ENCODE measurements around the gene CREB3L2. TPM values are rescaled to one million over a fixed set of nuclear protein-coding genes. Genes with fewer than 3 reads are reported as not detected.

Gene CREB3L2
- total and polyA plus RNA-seq, 2 of the 8 experiments (the other 6 are each of a cell fraction or from before 2014, with no cell fraction given) = 14.4 to 48.3 TPM

- POLR2A ChIA-PET (ENCODE audit: partially characterized antibody) = interaction anchor here (0.8 kb wide), 2 partner anchors 22 to 141 kb away, joined by 3 read pairs; no protein-coding TSS in a partner anchor
- Histone ChIP-seq H3K23me2 (ENCODE audit: low read depth, low read length) (no peaks in the 10 kb centered on the region; the same call in 1 of the 2 replicates), H4K8ac (ENCODE audit: extremely low read depth, insufficient read depth, low read length) (no peak overlapping the region), H3K36me3 (ENCODE audit: control insufficient read depth in 2 of 4, insufficient read depth in 4 of 4, low read length in 3 of 4) (peaks cover 0 to 20% (median 0%) of the 10 kb centered on the region in 4 experiments; a peak in 2 of 8 replicates), H2AFZ (ENCODE audit: low read length) (no peak overlapping the region), H4K91ac (replicated peaks; ENCODE audit: insufficient read length, low read length) (no peak overlapping the region), H3K9ac (replicated peaks in 1 of 4; ENCODE audit: extremely low read depth in 1 of 4, low read depth in 3 of 4, low read length in 3 of 4) (no peak overlapping the region), H2BK5ac (ENCODE audit: low read depth, low read length) (no peak overlapping the region), H2AK5ac (ENCODE audit: low read depth, low read length) (no peak overlapping the region), H4K20me1 (replicated peaks in 1 of 2; ENCODE audit: control insufficient read depth in 1 of 2, insufficient read depth in 2 of 2, low read length in 2 of 2) (no peaks in the 10 kb centered on the region), H3K23ac (ENCODE audit: insufficient read length) (no peak overlapping the region), H3K79me1 (ENCODE audit: low read depth, low read length) (no peaks in the 10 kb centered on the region), H3K14ac (ENCODE audit: insufficient read length) (no peak overlapping the region), H3K79me2 (ENCODE audit: control insufficient read depth in 1 of 2, insufficient read depth in 2 of 2, low read length in 2 of 2) (no peaks in the 10 kb centered on the region), H2BK120ac (replicated peaks; ENCODE audit: low read depth, low read length) (no peak overlapping the region), H3K4ac (replicated peaks; ENCODE audit: insufficient read length, low read depth, low read length) (no peak overlapping the region), H4K5ac (ENCODE audit: insufficient read length, low read depth, low read length) (no peak overlapping the region), H3K4me2 (ENCODE audit: insufficient read depth in 1 of 2, low read depth in 2 of 2, low read length in 2 of 2) (no peak overlapping the region), H3K27ac (ENCODE audit: low read depth, low read length) (no peak overlapping the region), H3K4me1 (replicated peaks in 1 of 4; ENCODE audit: control insufficient read depth in 3 of 4, insufficient read depth in 4 of 4, low read length in 3 of 4) (peaks cover 6 to 19% (median 16%) of the 10 kb centered on the region in 4 experiments; a peak in 5 of 7 replicates), H3K18ac (ENCODE audit: extremely low read depth, low read length) (no peak overlapping the region), H2BK20ac (ENCODE audit: low read length) (no peak overlapping the region), H3K9me3 (ENCODE audit: insufficient read depth in 2 of 2, low read depth in 1 of 2, low read length in 1 of 2) (no peaks in the 10 kb centered on the region), H3K4me3 (ENCODE audit: extremely low read depth in 1 of 4, insufficient read depth in 2 of 4, low read depth in 3 of 4, low read length in 4 of 4) (no peak overlapping the region), H2BK15ac (ENCODE audit: low read length) (no peak overlapping the region), H3K27me3 (replicated peaks in 1 of 4; ENCODE audit: control insufficient read depth in 3 of 4, extremely low read depth in 1 of 4, insufficient read depth in 3 of 4, low read length in 3 of 4) (no peaks in the 10 kb centered on the region), H2BK12ac (ENCODE audit: low read depth, low read length) (no peak overlapping the region), H3K56ac (replicated peaks; ENCODE audit: insufficient read length, low read depth, low read length) (no peak overlapping the region)
- DNase-seq (ENCODE audit: low read depth in 1 of 2, low spot score in 2 of 2) (no peak), FAIRE-seq (no peak)
- CTCF ChIA-PET (ENCODE audit: partially characterized antibody) = interaction anchor here (1.0 kb wide), 1 partner anchor 30 kb away, joined by 3 read pairs; no protein-coding TSS in a partner anchor
- WGBS, 2 experiments (ENCODE audit: extremely low coverage in 1 of 2, insufficient coverage in 1 of 2, insufficient read length in 1 of 2, insufficient replicate concordance in 2 of 2, low coverage in 1 of 2, low lambda C conversion rate in 2 of 2, missing lambda C conversion rate in 1 of 2) = 85% methylated on average over 7 of the region's 7 CpGs; no CpG with 5 or more reads in 1 of the 2 experiments
- no peak for TF ChIP-seq GABPA (IDR thresholded peaks at IDR 0.05; ENCODE audit: borderline replicate concordance, insufficient read depth, low read length)
- no peak for TF ChIP-seq FOSL1 (IDR thresholded peaks at IDR 0.05; ENCODE audit: insufficient read depth, low read depth, low read length)
- no peak for TF ChIP-seq SP4 (IDR thresholded peaks at IDR 0.05; ENCODE audit: low read length)
- TF ChIP-seq TAF1 (IDR thresholded peaks at IDR 0.05; ENCODE audit: low read depth, low read length) = no peak
- no peak for TF ChIP-seq RNF2 (IDR thresholded peaks at IDR 0.05; ENCODE audit: borderline replicate concordance, low read depth, low read length, missing control alignments, poor library complexity, severe bottlenecking)
Measured at GRCh38 chr7:137873979-137874777, 127.7 kb downstream of the CREB3L2 start.
